C4-2B (cell line): Measurements from ENCODE around the gene XAF1.

Experiments
- CTCF ChIP-seq: fragments of 450-650 bp; conservative IDR thresholded peaks from 2 replicates; pipeline ENCODE4 v1.5.1; 2017; ENCODE audit warnings: mild to moderate bottlenecking
- ZFX ChIP-seq: fragments of 450-650 bp; IDR thresholded peaks from 2 replicates; pipeline ENCODE4 v1.6.1; 2017

- no peak for TF ChIP-seq CTCF
- no peak for TF ChIP-seq ZFX
Observed at GRCh38 chr17:6729531-6729930, 26.3 kb upstream of the XAF1 start.
